Head of caudate nucleus (tissue), 42 donors: ENCODE measurements around the gene ITPKC.
"Not testable (repeated sequence)": the region's sequence is repeated elsewhere in the genome, so short reads cannot be mapped to it uniquely, and the experiment has no call there.

Experiments
- DNase-seq, 42 donors: peaks; one replicate each; pipeline versions ENCODE4 v3.0.0 to v3.0.0-alpha.2; 2020 to 2021; ENCODE audit warnings: mixed read lengths in 7 of 42
- intact Hi-C: fragments of 100-400 bp; cut with DNase I; formaldehyde crosslinking; loops from one replicate; pipeline ENCODE4 v1.15.0; 2022

Gene ITPKC

DNA sequence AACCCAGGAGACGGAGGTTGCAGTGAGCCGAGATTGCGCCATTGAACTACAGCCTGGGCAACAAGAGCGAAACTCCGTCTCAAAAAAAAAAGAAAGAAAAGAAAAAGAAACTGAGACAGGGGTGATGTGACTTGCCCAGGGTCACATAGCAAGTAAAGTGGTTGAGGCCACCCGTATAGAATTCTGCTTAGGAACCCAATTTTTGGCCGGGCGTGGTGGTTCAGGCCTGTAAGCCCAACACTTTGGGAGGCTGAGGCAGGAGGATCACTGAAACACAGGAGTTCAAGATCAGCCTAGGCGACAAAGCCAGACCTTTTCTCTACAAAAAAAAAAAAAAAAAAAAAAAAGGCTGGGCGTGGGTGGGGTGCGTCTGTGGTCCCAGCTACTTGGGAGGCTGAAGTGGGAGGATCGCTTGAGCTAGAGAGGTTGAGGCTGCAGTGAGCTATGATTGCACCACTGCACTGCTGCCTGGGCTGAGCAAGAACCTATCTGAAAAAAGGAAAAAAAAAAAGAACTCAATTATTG lies 35.4 kb downstream of the ITPKC start:
- DNase-seq, result no peak
- intact Hi-C loops, result no loop called here

DNA sequence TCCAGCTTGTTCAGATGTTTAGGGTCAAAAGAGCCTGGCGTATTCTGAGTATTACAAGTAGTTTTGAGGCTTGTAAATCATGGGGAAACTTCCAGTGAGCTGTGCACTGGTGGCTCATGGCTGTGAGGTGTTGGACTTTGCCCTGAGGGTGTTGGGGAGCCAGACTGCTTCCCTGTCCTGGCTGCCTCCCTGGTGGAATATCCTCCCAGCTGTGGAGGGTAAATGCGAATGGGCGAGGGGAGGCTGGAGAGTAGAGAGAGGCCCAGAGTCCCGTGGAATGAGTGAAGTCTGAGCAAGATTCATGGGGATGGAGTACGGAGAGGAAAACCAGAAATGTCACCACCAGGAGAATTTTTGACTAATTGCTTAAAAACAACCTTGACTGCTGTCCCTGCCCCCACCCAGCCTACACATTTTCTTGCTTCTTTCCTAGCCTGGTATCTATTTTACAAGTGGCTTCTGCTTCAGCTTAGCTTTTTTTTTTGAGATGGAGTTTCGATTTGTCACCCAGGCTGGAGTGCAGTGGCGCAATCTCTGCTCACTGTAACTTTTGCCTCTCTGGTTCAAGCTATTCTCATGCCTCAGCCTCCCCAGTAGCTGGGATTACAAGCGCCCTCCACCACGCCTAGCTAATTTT lies 37.8 kb downstream of the ITPKC start:
- intact Hi-C loops, result no loop called here
- DNase-seq, result peak in 39 of 42 donors; percentile 22 to 81 (median 55)

DNA sequence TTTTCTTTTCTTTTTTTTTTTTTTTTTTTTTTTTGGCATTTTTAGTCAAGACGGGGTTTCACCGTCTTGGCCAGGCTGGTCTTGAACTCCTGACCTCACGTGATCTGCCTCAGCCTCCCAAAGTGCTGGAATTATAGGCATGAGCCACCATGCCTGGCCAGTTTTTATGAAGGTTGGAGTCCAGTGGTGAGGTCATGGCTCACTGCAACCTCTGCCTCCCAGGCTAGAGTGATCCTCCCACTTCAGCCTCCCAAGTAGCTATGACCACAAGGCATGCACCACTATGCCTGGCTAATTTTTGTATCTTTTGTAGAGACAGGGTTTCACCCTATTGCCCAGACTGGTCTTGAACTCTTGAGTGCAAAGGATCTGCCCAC lies 38.3 kb downstream of the ITPKC start:
- intact Hi-C loops, result no loop called here
- DNase-seq, result no peak

DNA sequence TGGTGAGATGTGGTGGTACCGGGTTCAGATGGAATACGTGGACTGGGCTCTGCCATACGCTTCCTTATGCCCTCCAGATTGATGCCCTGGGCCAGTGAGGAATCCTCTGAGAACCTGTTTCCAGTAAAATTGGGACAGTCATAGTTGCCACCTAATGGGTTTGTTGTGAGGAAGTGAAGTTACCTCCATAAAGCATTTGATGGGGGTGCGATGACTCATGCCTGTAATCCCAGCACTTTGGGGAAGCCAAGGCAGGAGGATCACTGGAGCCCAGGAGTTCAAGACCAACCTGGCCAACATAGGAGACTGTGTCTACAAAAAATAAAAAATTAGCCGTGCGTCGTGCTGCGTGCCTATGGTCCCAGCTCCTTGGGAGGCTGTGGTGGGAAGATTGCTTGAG lies 38.9 kb downstream of the ITPKC start:
- intact Hi-C loops, result no loop called here

DNA sequence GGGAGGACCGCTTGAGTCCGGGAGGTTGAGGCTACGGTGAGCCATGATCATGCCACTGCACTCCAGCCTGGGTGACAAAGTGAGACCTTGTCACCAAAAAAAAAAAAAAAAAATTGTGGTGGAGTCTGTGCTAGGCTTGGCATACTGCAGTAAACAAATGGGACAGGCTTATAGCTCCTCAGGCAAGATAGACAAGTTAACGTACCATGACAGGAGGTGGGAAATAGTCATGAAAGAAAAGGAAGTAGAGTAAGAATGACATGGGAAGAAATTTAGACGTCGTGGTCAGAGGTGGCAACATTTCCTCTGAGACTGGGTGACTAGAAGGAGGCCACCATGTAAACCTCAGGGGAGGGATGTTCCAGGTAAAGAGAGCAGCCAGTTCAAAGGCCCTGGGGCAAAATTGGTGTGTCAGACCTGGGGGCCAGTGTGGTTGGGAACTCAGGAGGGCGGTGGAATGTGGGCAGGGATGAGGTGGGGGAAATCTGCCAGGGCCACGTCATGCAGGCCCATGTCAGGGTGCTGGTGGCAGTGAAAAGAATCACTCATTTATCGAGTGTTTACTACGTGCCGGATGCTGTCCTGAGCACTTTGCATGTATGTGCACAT lies 39.7 kb downstream of the ITPKC start:
- intact Hi-C loops, result no loop called here
- no peak for DNase-seq

More for the DNA sequence above, 38.9 kb downstream of the ITPKC start:
- no peak for DNase-seq

DNA sequence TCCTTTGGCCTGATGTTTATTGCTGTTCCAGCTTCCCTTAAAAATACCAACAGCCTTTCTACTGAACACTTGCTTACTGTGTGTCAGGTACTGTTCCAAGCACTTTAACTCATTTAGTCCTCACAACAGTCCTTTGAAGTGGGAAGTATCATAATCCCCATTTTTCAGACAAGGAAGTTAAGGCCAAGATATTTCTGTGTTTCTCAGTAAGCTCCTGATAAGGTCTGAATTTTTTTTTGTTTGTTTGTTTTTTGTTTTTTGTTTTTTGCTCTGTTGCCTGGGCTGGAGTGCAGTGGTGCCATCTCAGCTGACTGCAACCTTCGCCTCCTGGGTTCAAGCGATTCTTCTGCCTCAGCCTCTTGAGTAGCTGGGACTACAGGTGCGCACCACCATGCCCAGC lies 41.6 kb downstream of the ITPKC start:
- intact Hi-C loops, result no loop called here
- no peak for DNase-seq

DNA sequence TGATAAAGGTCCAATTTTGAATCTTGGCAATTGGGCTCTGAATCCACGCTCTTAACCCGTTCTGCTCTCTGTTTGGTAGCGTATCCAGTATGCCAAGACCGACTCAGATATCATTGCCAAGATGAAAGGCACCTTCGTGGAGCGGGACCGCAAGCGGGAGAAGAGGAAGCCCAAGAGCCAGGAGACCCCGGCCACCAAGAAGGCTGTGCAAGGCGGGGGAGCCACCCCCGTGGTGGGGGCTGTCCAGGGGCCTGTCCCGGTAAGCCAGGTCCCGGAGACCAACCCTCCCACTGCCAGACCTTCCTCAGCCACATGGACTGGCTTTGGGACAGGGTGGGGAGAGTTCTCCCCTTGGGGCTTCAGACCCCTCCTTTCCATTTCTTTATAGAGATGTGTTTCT lies 42.4 kb downstream of the ITPKC start:
- intact Hi-C loops, result no loop called here

DNA sequence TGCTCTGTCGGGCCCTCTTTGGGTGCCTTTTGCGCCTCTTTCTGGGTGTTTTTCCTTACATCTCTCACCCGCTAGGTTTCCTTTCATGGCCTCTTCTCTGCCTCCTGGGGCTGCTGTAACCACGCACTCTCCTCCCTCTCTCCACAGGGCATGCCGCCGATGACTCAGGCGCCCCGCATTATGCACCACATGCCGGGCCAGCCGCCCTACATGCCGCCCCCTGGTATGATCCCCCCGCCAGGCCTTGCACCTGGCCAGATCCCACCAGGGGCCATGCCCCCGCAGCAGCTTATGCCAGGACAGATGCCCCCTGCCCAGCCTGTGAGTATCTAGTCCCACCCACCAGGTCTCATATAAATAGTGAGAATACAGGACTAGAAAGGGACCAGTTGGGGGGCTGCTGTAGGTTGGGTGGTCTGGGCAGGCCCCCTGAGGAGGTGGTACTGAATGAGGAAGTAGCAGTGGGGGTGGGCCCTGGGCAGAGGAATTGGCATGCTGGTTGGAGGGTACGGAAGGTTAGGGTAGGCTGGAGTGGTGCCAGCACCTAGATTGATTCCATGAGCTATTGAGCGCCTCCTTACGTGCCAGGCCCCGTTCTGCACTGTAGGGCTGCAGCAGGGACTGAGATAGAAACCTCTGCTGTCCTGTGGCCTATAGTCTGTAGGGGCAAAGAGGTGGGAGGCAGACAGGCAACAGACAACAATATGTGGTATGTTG lies 46.0 kb downstream of the ITPKC start:
- peak in 31 of 42 donors; percentile 24 to 75 (median 53) for DNase-seq
- intact Hi-C loops, result no loop called here

More for the DNA sequence above, 42.4 kb downstream of the ITPKC start:
- DNase-seq, result no peak

DNA sequence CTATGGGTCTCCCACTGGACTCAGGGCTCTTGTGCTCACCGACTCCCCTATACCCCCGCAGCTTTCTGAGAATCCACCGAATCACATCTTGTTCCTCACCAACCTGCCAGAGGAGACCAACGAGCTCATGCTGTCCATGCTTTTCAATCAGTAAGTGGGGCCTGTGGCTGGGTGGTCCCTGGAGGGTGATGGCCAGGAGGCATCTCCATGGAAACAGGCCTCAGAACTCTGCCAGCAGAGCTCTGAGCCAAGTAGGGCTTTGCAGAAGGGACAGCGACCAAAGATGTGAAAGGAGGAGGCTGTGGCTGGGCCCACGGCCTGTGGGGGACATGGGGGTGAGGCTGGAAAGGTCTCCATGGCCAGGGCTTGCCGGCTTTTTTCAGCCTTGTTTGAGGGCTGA lies 46.6 kb downstream of the ITPKC start:
- DNase-seq, result peak in 1 of 42 donors; percentile 9
- intact Hi-C loops, result no loop called here

DNA sequence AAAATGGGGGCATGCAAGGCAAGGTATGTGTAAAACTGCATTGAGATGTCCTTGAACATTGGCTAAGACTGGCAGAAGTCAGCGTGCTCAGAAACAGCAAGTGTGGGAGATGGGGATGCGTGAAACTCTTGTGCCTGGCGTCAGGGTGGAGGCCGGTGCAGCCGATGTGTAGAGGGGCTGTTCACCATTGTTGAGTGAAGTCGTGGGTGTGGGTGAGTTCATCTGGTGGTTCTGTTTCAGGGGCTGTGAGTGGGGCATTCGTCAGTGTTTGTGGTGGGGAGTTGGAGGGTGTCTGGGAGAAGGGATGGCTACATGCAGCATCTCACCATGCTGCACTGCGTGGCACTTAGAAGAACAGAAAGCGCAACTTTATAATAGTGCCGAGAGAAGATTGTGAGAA lies 47.1 kb downstream of the ITPKC start:
- intact Hi-C loops, result no loop called here
- no peak for DNase-seq

DNA sequence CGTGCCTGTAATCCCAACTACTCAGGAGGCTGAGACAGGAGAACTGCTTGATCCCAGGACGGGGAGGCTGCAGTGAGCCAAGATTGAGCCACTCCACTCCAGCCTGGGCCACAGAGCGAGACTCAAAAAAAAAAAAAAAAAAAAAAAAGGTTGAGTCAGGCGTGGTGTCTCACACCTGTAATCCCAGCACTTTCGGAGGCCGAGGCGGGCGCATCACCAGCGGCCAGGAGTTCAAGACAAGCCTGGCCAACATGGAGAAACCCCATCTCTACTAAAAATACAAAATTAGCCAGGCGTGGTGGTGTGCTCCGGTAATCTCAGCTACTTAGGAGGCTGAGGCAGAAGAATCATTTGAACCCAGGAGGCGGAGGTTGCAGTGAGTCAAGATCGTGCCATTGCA lies 49.5 kb downstream of the ITPKC start:
- intact Hi-C loops, DNase-seq: not testable (repeated sequence)

DNA sequence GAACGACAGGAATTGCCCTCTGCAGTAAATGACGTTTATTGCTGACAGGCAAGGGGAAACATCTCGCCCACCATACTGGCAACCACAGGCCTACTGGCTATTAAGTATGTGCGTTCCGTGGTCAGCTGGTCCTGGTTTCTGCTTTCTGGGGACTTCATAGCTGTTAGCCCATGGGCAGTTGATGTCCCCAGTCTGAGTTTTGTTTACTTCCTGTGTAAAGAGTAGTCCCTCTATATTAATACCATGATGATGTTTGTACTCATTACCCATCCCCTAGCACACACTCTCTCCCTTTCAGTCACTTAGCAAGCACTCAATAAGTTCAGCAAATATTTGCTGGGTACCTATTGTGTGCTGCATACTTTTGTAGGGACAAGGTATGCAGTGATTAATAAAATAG lies 52.0 kb downstream of the ITPKC start:
- intact Hi-C loops, result no loop called here
- no peak for DNase-seq

DNA sequence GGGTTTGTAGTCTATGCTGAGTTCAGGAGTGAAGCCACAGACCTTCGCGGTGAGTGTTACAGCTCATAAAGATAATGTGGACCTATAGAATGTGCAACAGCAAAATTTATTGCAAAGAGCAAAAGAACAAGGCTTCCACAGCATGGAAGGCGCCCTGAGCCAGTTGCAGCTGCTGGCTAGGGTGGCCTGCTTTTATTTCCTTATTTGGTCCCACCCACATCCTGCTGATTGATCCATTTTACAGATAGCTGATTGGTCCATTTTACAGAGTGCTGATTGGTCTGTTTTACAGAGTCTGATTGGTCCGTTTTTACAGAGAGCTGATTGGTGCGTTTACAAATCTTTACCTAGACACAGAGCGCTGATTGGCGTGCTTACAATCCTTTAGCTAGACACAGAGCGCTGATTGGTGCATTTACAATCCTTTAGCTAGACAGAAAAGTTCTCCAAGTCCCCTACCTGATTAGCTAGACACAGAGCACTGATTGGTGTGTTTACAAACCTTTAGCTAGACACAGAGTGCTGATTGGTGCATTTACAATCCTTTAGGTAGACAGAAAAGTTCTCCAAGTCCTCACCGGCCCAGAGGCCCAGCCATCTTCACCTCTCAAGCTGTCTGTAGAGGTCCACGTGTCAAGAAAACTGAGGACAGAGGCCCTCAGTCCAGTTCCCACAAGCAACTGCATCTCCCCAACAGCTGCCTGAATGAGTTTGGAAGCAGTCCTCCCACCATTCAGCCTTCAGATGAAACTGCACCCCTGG lies 54.4 kb downstream of the ITPKC start:
- DNase-seq, intact Hi-C loops: not testable (repeated sequence)

DNA sequence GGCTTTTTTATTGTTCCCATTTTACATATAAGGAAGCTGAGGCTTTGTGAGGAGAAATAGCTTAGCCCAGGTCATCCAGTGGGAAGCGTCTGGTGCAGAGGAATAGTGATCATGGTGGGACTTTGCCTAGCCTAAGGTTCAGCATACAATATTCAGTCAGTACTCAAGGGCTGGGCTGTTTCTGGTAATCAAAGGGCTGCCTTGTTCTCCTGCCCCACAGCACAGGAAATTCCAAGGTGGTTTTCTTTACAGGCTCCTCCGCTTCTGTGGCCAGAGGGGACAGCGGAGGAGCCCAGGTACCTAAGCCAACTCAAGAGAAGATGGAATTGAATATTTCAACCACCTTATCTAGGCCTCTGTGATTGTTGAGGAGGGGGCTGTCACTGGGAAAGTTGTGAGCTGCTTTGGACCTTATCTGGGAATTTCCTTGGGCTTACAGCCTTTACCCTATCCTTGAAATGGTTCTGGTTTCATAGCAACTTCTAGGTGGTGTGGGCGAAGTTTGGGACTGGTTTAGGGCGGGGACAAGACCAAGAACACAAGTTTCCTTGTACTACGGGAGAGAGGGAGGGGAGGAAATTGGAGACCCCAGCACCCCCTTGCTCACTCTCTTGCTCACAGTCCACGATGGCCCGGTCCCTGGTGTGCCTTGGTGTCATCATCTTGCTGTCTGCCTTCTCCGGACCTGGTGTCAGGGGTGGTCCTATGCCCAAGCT lies 58.2 kb downstream of the ITPKC start, which contains the start of gene MIA:
MIA (plus strand) TSS at position 606 of the 716 bp plus-strand sequence; CDS start at position 628, 22 bp downstream.
- intact Hi-C loops, result no loop called here
- DNase-seq, result no peak

DNA sequence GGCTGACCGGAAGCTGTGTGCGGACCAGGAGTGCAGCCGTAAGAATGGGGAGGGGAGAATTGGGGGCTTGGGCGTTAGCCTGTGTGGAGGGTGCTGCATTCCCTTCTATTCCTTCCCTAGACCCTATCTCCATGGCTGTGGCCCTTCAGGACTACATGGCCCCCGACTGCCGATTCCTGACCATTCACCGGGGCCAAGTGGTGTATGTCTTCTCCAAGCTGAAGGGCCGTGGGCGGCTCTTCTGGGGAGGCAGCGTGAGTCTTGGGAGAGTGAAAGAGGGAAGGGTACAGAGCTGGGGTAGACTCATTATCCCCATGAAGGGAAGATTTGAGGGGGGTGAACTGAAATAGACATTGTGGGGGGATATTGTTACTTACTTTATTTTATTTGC lies 58.7 kb downstream of the ITPKC start:
- intact Hi-C loops, result no loop called here
- no peak for DNase-seq

DNA sequence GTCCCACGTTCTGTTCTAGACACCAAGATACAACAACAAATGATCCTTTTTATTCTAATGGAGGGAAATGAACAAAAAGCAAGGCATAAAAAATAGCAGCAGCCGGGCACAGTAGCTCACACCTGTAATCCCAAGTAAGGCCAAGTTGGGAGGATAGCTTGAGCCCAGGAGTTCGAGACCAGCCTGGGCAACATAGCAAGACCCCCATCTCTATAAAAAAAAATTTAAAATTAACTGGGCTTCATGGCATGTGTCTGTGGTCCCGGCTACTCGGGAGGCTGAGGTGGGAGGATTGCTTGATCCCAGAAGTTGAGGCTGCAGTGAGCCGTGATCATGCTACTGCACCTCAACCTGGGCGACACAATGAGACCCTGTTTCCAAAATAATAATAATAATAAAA lies 59.5 kb downstream of the ITPKC start:
- intact Hi-C loops, result no loop called here
- no peak for DNase-seq

DNA sequence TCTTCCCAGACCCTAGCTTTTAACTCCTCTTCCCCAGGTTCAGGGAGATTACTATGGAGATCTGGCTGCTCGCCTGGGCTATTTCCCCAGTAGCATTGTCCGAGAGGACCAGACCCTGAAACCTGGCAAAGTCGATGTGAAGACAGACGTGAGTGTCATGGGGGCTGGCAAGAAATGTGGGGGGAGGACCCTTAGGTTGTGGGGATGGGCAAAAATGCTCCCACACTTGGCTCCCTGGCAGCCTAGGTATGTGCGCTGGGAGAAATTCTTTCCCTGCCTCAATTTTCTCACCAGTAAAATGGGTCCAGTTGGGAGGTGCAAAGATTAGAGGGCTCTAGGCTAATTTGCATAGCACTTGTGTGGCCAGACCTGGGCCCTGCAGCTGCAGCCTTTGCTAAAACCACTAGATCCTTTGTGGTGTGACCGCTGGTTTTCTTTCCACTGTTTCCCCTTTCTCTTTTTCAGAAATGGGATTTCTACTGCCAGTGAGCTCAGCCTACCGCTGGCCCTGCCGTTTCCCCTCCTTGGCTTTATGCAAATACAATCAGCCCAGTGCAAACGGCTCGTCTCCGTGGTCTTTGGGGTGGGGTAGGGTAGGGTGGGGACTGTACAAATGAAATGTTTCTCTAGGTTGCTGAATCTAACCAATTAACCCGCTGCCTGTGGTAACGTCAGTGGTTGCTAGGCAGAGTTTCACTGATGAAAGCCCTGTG lies 60.2 kb downstream of the ITPKC start:
- intact Hi-C loops, result no loop called here
- DNase-seq, result peak; percentile 53 to 98 (median 92)

DNA sequence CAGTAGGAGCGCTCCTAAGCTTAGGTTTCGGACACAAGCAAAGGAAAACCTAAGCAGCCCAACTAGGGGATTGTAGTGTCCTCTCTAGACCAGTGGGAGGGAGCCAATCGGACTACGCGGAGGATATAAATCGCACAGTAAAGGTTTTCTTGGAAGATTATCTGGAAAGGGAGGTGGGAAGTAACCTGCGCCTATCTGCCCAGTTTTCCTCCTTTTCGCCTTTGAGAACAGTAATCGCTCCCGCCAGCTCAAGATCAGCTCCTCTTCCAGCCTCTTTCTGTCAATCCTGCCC lies 60.7 kb downstream of the ITPKC start:
- DNase-seq, result no peak
- intact Hi-C loops, result no loop called here
